Measurements from ENCODE around the gene RAI1. TPM values are rescaled to one million over a fixed set of nuclear protein-coding genes. Genes with fewer than 3 reads are reported as not detected.

RAI1 gene
- total RNA-seq, 2 experiments from 2014 or later, result 16.7 TPM

Other genes with a start within 250 kb of the RAI1 start
- gene MED9, start 204.5 kb upstream of the RAI1 start, total RNA-seq, result 10 to 100 TPM; 12.6 to 13.2 TPM
- gene RASD1, start 185.1 kb upstream of the RAI1 start, total RNA-seq, result 1 to 10 TPM; 1.5 to 2.0 TPM
- 10 to 100 TPM; 17.2 to 22.0 TPM for gene PEMT, start 89.8 kb upstream of the RAI1 start, total RNA-seq
- 100 to 1,000 TPM; 177 to 186 TPM for gene SREBF1, start 155.5 kb downstream of the RAI1 start, total RNA-seq